ENCODE data around the gene SNRPB.

DNA sequence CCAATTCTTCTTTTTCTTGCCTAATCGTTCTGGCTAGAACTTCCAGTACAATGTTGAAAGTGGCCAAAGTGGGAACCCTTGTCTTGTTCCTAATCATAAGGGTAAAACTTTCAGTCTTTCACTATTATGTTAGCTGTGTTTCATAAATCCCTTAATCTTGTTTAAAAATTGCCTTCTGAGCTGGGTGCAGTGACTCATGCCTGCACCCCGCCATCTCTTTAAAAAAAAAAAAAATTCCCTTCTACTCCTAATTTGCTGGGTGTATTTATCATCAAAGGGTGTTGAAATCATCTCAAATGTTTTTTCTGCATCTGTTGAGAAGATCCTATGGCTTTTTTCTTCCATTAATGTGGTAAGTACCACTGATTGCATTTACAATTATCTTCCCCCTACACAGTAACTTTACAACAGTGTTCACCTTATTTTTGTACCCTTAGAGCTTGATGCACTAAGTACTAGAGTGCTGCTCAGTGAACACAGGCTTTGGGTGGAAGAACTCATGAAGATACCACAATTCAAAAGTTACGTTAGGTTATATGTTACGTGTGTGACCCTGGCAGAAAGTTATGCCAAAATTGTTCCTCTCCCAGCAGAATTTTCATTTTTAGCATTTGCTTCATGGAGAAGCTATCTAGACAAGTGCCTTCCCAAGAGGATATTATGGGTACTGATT lies 9.7 kb downstream of the SNRPB start:
- TF ChIP-seq, protein P1, sequence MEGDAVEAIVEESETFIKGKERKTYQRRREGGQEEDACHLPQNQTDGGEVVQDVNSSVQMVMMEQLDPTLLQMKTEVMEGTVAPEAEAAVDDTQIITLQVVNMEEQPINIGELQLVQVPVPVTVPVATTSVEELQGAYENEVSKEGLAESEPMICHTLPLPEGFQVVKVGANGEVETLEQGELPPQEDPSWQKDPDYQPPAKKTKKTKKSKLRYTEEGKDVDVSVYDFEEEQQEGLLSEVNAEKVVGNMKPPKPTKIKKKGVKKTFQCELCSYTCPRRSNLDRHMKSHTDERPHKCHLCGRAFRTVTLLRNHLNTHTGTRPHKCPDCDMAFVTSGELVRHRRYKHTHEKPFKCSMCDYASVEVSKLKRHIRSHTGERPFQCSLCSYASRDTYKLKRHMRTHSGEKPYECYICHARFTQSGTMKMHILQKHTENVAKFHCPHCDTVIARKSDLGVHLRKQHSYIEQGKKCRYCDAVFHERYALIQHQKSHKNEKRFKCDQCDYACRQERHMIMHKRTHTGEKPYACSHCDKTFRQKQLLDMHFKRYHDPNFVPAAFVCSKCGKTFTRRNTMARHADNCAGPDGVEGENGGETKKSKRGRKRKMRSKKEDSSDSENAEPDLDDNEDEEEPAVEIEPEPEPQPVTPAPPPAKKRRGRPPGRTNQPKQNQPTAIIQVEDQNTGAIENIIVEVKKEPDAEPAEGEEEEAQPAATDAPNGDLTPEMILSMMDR (IDR thresholded peaks at IDR 0.05; ENCODE audit: insufficient read depth, low read length, poor library complexity, severe bottlenecking): no peak
- TF ChIP-seq EZH2phosphoT487 (conservative IDR thresholded peaks at IDR 0.05; ENCODE audit: low read length): no peak

Measured in SU-DHL-6 (cell line).